ENCODE measurements around the gene FAM222B. TPM values are rescaled to one million over a fixed set of nuclear protein-coding genes. Genes with fewer than 3 reads are reported as not detected.
A peak's percentile ranks its signal among the peaks of the same experiment; 100 is the strongest.
"Not testable (repeated sequence)": the region's sequence is repeated elsewhere in the genome, so short reads cannot be mapped to it uniquely, and the experiment has no call there.

FAM222B gene
- total RNA-seq, 1 experiment from 2014 or later, result 39.5 TPM

- Mint-ChIP-seq H3K9me3 (ENCODE audit: unreplicated experiment) (no peaks in the 10 kb centered on the region), H3K36me3 (ENCODE audit: insufficient read depth, unreplicated experiment) (peaks cover 32% of the 10 kb centered on the region), H3K4me3 (ENCODE audit: unreplicated experiment) (no peak overlapping the region), H3K27me3 (ENCODE audit: insufficient read depth, unreplicated experiment) (no peaks in the 10 kb centered on the region), H3K27ac (ENCODE audit: unreplicated experiment) (no peak overlapping the region), H3K4me1 (ENCODE audit: low read depth, unreplicated experiment) (no peaks in the 10 kb centered on the region)
- DNase-seq, result no peak
- no peaks in the 10 kb centered on the region for H3K36me3 ChIP-seq (ENCODE audit: control insufficient read depth, insufficient read depth, low read length)
- no peak overlapping the region for H3K4me3 ChIP-seq (ENCODE audit: low read depth, low read length)
- TF ChIP-seq CTCF (IDR thresholded peaks at IDR 0.05; ENCODE audit: insufficient read depth in 1 of 2, low read depth in 1 of 2, low read length in 1 of 2, severe bottlenecking in 1 of 2, unreplicated experiment in 1 of 2), result no peak
- CTCF ChIA-PET, result interaction anchor here (1.8 kb wide), 2 partner anchors 47 to 60 kb away, joined by 6 to 9 read pairs; no protein-coding TSS in a partner anchor
- no TSS peak for BruUV-seq (replicated peaks)
- POLR2A ChIA-PET, result no interaction called here
- no peaks in the 10 kb centered on the region for H3K27me3 ChIP-seq (replicated peaks; ENCODE audit: control insufficient read depth, insufficient read depth, low read length)
- H3K9me3 ChIP-seq, result no peaks in the 10 kb centered on the region
- peaks cover 20% of the 10 kb centered on the region for H3K4me1 ChIP-seq
- intact Hi-C loops (cut with micrococcal nuclease; ENCODE audit: unreplicated experiment), result no loop called here
These were observed 32.2 kb downstream of the FAM222B start for GRCh38 chr17:28810437-28810836.

GRCh38 chr17:28807925-28808634, 34.5 kb downstream of the FAM222B start:
- Histone ChIP-seq H3K4me3 (ENCODE audit: low read depth, low read length) (no peak overlapping the region), H3K27me3 (replicated peaks; ENCODE audit: control insufficient read depth, insufficient read depth, low read length) (no peaks in the 10 kb centered on the region), H3K36me3 (ENCODE audit: control insufficient read depth, insufficient read depth, low read length) (no peaks in the 10 kb centered on the region), H3K4me1 (peaks cover 20% of the 10 kb centered on the region), H3K9me3 (no peaks in the 10 kb centered on the region)
- no TSS peak for BruUV-seq (replicated peaks)
- DNase-seq, result no peak
- no peak for TF ChIP-seq CTCF (IDR thresholded peaks at IDR 0.05; ENCODE audit: insufficient read depth in 1 of 2, low read depth in 1 of 2, low read length in 1 of 2, severe bottlenecking in 1 of 2, unreplicated experiment in 1 of 2)
- H3K9me3 Mint-ChIP-seq (ENCODE audit: unreplicated experiment), result no peaks in the 10 kb centered on the region
- ChIA-PET CTCF (interaction anchor here (0.6 kb wide), 1 partner anchor 161 kb away, joined by 3 read pairs; no protein-coding TSS in a partner anchor), POLR2A (interaction anchor here (1.1 kb wide), 1 partner anchor 44 kb away, joined by 3 read pairs; no protein-coding TSS in a partner anchor)
- no peak overlapping the region for H3K4me3 Mint-ChIP-seq (ENCODE audit: unreplicated experiment)
- H3K27ac Mint-ChIP-seq (ENCODE audit: unreplicated experiment), result peak overlapping the region; percentile 47
- H3K27me3 Mint-ChIP-seq (ENCODE audit: insufficient read depth, unreplicated experiment), result no peaks in the 10 kb centered on the region
- H3K4me1 Mint-ChIP-seq (ENCODE audit: low read depth, unreplicated experiment), result no peaks in the 10 kb centered on the region
- intact Hi-C loops (cut with micrococcal nuclease; ENCODE audit: unreplicated experiment), result no loop called here
- peaks cover 48% of the 10 kb centered on the region for H3K36me3 Mint-ChIP-seq (ENCODE audit: insufficient read depth, unreplicated experiment)

GRCh38 chr17:28796062-28796461, 46.5 kb downstream of the FAM222B start:
- POLR2A ChIA-PET, result no interaction called here
- Histone ChIP-seq H3K9me3 (no peaks in the 10 kb centered on the region), H3K4me3 (ENCODE audit: low read depth, low read length) (no peak overlapping the region), H3K4me1 (no peaks in the 10 kb centered on the region), H3K36me3 (ENCODE audit: control insufficient read depth, insufficient read depth, low read length) (no peaks in the 10 kb centered on the region), H3K27me3 (replicated peaks; ENCODE audit: control insufficient read depth, insufficient read depth, low read length) (no peaks in the 10 kb centered on the region)
- H3K27ac Mint-ChIP-seq (ENCODE audit: unreplicated experiment), result no peak overlapping the region
- CTCF ChIA-PET, result no interaction called here
- H3K27me3 Mint-ChIP-seq (ENCODE audit: insufficient read depth, unreplicated experiment), result no peaks in the 10 kb centered on the region
- H3K4me1 Mint-ChIP-seq (ENCODE audit: low read depth, unreplicated experiment), result no peaks in the 10 kb centered on the region
- TF ChIP-seq CTCF (IDR thresholded peaks at IDR 0.05; ENCODE audit: insufficient read depth in 1 of 2, low read depth in 1 of 2, low read length in 1 of 2, severe bottlenecking in 1 of 2, unreplicated experiment in 1 of 2), result no peak
- H3K4me3 Mint-ChIP-seq (ENCODE audit: unreplicated experiment), result no peak overlapping the region
- intact Hi-C loops (cut with micrococcal nuclease; ENCODE audit: unreplicated experiment), result no loop called here
- peaks cover 24% of the 10 kb centered on the region for H3K36me3 Mint-ChIP-seq (ENCODE audit: insufficient read depth, unreplicated experiment)
- no peak for DNase-seq
- H3K9me3 Mint-ChIP-seq (ENCODE audit: unreplicated experiment), result no peaks in the 10 kb centered on the region
- no TSS peak for BruUV-seq (replicated peaks)

- DNase-seq; H3K4me1 Mint-ChIP-seq (ENCODE audit: low read depth, unreplicated experiment); H3K4me3 Mint-ChIP-seq (ENCODE audit: unreplicated experiment); H3K36me3 ChIP-seq (ENCODE audit: control insufficient read depth, insufficient read depth, low read length); CTCF ChIA-PET; H3K4me1 ChIP-seq; BruUV-seq (replicated peaks); H3K9me3 Mint-ChIP-seq (ENCODE audit: unreplicated experiment); intact Hi-C loops (cut with micrococcal nuclease; ENCODE audit: unreplicated experiment); H3K4me3 ChIP-seq (ENCODE audit: low read depth, low read length); H3K27me3 ChIP-seq (replicated peaks; ENCODE audit: control insufficient read depth, insufficient read depth, low read length); H3K27ac Mint-ChIP-seq (ENCODE audit: unreplicated experiment); H3K27me3 Mint-ChIP-seq (ENCODE audit: insufficient read depth, unreplicated experiment); POLR2A ChIA-PET; H3K9me3 ChIP-seq: not testable (repeated sequence)
- peaks cover 20% of the 10 kb centered on the region for H3K36me3 Mint-ChIP-seq (ENCODE audit: insufficient read depth, unreplicated experiment)
These were observed 47.6 kb downstream of the FAM222B start for GRCh38 chr17:28794846-28795441.

Measured in Caco-2 (cell line).